Right atrium auricular region (tissue), 2 donors: ENCODE results near the gene MAGI3. TPM values are rescaled to one million over a fixed set of nuclear protein-coding genes. Genes with fewer than 3 reads are reported as not detected.

Experiments used
- DNase-seq: peaks from one replicate; pipeline ENCODE4 v3.0.0-alpha.2; 2019; ENCODE audit warnings: low spot score
- H3K27ac ChIP-seq, 2 donors: fragments of 200-600 bp; sonication (generic); 1 replicate in 1 of 2; 2 replicates in 1 of 2; pipeline ENCODE4 v1.5.1; 2016 to 2019
- H3K27me3 ChIP-seq, 2 donors: fragments of 200-600 bp; sonication (generic); one replicate each; pipeline versions ENCODE4 v1.5.1 to v1.6.0; 2017 to 2019
- H3K36me3 ChIP-seq: fragments of 200-600 bp; sonication (generic); one replicate; pipeline ENCODE4 v1.5.1; 2016
- H3K4me1 ChIP-seq, 2 donors: fragments of 200-600 bp; sonication (generic); one replicate each; pipeline versions ENCODE4 v1.5.1 to v1.6.0; 2017 to 2019
- H3K4me3 ChIP-seq, 2 donors: fragments of 200-600 bp; sonication (generic); 1 replicate in 1 of 2; 2 replicates in 1 of 2; pipeline ENCODE4 v1.5.1; 2017 to 2019; ENCODE audit warnings: mild to moderate bottlenecking in 1 of 2, moderate library complexity in 1 of 2
- H3K9me3 ChIP-seq, 2 donors: fragments of 200-600 bp; sonication (generic); one replicate each; pipeline ENCODE4 v1.5.1; 2019
- total RNA-seq, 2 donors: library from RNA; depleted of rRNA; stranded (reverse); fragments of >200 nt; gene quantifications; one replicate each; pipeline ENCODE4 v1.1.0, GENCODE V29; 2016
- TF ChIP-seq, protein P1 (sequence below), 2 donors: fragments of 200-600 bp; sonication (generic); IDR thresholded peaks; one replicate each; pipeline ENCODE4 v1.5.1; 2019; ENCODE audit warnings: antibody characterized with exemption in 2 of 2

The MAGI3 gene
- total RNA-seq, 2 donors from 2014 or later: 6.4 to 6.6 TPM

GRCh38 chr1:113394043-113394862, 3.9 kb downstream of the MAGI3 start:
- peaks cover 0 to 28% of the 10 kb centered on the region in 2 donors for H3K4me1 ChIP-seq
- DNase-seq: no peak
- H3K9me3 ChIP-seq: no peaks in the 10 kb centered on the region
- no peak overlapping the region for H3K4me3 ChIP-seq
- H3K36me3 ChIP-seq: no peaks in the 10 kb centered on the region
- no peaks in the 10 kb centered on the region for H3K27me3 ChIP-seq
- TF ChIP-seq, protein P1, sequence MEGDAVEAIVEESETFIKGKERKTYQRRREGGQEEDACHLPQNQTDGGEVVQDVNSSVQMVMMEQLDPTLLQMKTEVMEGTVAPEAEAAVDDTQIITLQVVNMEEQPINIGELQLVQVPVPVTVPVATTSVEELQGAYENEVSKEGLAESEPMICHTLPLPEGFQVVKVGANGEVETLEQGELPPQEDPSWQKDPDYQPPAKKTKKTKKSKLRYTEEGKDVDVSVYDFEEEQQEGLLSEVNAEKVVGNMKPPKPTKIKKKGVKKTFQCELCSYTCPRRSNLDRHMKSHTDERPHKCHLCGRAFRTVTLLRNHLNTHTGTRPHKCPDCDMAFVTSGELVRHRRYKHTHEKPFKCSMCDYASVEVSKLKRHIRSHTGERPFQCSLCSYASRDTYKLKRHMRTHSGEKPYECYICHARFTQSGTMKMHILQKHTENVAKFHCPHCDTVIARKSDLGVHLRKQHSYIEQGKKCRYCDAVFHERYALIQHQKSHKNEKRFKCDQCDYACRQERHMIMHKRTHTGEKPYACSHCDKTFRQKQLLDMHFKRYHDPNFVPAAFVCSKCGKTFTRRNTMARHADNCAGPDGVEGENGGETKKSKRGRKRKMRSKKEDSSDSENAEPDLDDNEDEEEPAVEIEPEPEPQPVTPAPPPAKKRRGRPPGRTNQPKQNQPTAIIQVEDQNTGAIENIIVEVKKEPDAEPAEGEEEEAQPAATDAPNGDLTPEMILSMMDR (IDR thresholded peaks at IDR 0.05): no peak
- no peak overlapping the region for H3K27ac ChIP-seq

GRCh38 chr1:113394863-113395259, 4.5 kb downstream of the MAGI3 start:
- H3K9me3 ChIP-seq: no peaks in the 10 kb centered on the region
- H3K27me3 ChIP-seq: no peaks in the 10 kb centered on the region
- no peak overlapping the region for H3K4me3 ChIP-seq
- H3K4me1 ChIP-seq: peaks cover 0 to 25% of the 10 kb centered on the region in 2 donors
- no peak for DNase-seq
- no peaks in the 10 kb centered on the region for H3K36me3 ChIP-seq
- TF ChIP-seq, protein P1 (IDR thresholded peaks at IDR 0.05): no peak
- no peak overlapping the region for H3K27ac ChIP-seq

GRCh38 chr1:113396102-113396501, 5.8 kb downstream of the MAGI3 start:
- Histone ChIP-seq H3K4me1 (peaks cover 0 to 33% of the 10 kb centered on the region in 2 donors), H3K27ac (no peak overlapping the region), H3K27me3 (no peaks in the 10 kb centered on the region), H3K9me3 (no peaks in the 10 kb centered on the region), H3K36me3 (no peaks in the 10 kb centered on the region), H3K4me3 (no peak overlapping the region)
- TF ChIP-seq, protein P1 (IDR thresholded peaks at IDR 0.05): no peak
- no peak for DNase-seq

- no peak for DNase-seq
- H3K27ac ChIP-seq: no peak overlapping the region
- H3K4me3 ChIP-seq: no peak overlapping the region
- H3K27me3 ChIP-seq: no peaks in the 10 kb centered on the region
- TF ChIP-seq, protein P1 (IDR thresholded peaks at IDR 0.05): no peak
- peaks cover 0 to 35% of the 10 kb centered on the region in 2 donors for H3K4me1 ChIP-seq
- no peaks in the 10 kb centered on the region for H3K9me3 ChIP-seq
- H3K36me3 ChIP-seq: no peaks in the 10 kb centered on the region
Measured at GRCh38 chr1:113396585-113396984, 6.3 kb downstream of the MAGI3 start.

DNA sequence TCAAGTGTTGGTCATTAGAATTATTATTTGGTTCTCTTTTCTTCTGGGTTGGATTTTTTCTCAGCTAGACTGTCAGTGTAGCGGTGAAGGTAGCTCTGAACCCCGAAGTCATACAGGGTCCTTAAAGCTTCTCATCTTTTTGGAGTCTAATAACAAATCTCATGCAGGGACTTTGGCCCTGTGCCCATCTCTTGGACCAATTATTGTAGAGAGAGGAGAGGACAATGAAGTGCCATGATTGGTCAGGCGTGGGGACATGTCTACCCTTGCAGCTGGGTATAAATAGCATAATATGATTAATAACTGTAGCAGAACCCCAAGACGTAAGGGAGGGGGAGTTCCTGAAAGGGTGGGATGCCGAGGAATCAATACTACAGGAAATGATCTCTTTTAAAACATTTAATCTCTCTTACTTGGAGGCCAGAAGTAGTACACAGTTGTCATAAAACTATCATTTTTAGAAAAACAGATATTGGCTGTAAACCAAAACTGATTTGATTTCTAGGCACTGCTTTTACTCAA, 8.8 kb downstream of the MAGI3 start:
- no peak for DNase-seq
- H3K4me1 ChIP-seq: peaks cover 0 to 17% of the 10 kb centered on the region in 2 donors
- no peak overlapping the region for H3K4me3 ChIP-seq
- H3K27me3 ChIP-seq: no peaks in the 10 kb centered on the region
- TF ChIP-seq, protein P1 (IDR thresholded peaks at IDR 0.05): no peak
- H3K27ac ChIP-seq: no peak overlapping the region
- no peaks in the 10 kb centered on the region for H3K36me3 ChIP-seq
- H3K9me3 ChIP-seq: no peaks in the 10 kb centered on the region
